Measurements from ENCODE around the gene CBLIF.

CBLIF gene

DNA sequence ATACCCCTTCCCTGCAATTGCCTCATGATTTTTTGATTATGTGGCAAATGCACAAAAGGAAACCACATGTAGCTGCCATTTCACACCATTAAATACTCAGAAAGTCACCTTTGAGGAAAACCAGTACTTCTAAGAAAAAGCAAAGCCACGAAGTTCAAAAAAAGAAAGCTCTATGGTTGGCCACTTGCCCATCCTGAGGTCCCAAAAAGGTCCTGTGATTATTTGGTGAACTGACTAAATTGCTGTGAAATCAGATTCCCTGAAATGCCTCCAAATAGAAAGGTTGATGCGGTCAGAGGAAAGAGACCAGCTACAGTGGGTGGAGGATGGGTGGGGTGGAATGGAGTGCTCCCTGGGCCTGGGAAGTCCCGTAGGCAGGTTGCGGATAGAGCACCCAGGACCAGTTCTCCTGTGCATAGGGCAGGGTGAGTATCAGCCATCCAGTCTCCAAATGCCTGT, 61.6 kb downstream of the CBLIF start:
- H3K27me3 ChIP-seq = no peaks in the 10 kb centered on the region
- peaks cover under 1 to 15% (median 11%) of the 10 kb centered on the region in 3 donors for H3K36me3 ChIP-seq
- peaks cover 0 to 21% (median 6%) of the 10 kb centered on the region in 4 donors for H3K4me1 ChIP-seq
- intact Hi-C loops (cut with DNase I; ENCODE audit: low total_unique reads) = no loop called here
- no peak overlapping the region for H3K27ac ChIP-seq
- TF ChIP-seq, protein P1, sequence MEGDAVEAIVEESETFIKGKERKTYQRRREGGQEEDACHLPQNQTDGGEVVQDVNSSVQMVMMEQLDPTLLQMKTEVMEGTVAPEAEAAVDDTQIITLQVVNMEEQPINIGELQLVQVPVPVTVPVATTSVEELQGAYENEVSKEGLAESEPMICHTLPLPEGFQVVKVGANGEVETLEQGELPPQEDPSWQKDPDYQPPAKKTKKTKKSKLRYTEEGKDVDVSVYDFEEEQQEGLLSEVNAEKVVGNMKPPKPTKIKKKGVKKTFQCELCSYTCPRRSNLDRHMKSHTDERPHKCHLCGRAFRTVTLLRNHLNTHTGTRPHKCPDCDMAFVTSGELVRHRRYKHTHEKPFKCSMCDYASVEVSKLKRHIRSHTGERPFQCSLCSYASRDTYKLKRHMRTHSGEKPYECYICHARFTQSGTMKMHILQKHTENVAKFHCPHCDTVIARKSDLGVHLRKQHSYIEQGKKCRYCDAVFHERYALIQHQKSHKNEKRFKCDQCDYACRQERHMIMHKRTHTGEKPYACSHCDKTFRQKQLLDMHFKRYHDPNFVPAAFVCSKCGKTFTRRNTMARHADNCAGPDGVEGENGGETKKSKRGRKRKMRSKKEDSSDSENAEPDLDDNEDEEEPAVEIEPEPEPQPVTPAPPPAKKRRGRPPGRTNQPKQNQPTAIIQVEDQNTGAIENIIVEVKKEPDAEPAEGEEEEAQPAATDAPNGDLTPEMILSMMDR (IDR thresholded peaks at IDR 0.05) = no peak
- no peak overlapping the region for H3K4me3 ChIP-seq
- no peaks in the 10 kb centered on the region for H3K9me3 ChIP-seq
- DNase-seq = no peak

DNA sequence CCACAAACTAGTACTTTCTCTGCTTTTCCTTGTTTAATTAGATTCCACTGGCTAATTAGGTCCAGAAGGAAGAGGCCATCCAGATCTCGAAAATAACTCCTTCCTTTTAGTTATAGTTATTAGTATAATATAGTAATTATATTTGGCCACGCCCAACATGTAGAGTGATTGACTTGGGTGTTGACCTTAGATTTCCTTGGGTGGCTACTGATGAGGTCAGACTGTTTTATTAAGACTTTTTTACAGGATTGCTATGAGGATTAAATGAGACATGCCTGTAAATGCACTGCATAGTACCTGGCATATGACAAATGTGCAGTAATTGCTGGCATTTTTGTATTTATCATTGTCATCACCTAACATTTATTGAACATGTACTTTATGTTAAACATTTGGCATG, 63.2 kb downstream of the CBLIF start:
- Histone ChIP-seq H3K27me3 (no peaks in the 10 kb centered on the region), H3K9me3 (no peaks in the 10 kb centered on the region), H3K4me1 (peaks cover 0 to 26% (median 12%) of the 10 kb centered on the region in 4 donors), H3K27ac (no peak overlapping the region), H3K4me3 (no peak overlapping the region), H3K36me3 (peaks cover 0 to 15% (median 3%) of the 10 kb centered on the region in 3 donors)
- intact Hi-C loops (cut with DNase I; ENCODE audit: low total_unique reads) = no loop called here
- TF ChIP-seq, protein P1 (IDR thresholded peaks at IDR 0.05) = no peak
- DNase-seq = no peak

GRCh38 chr11:59779487-59779886, 65.8 kb downstream of the CBLIF start:
- H3K9me3 ChIP-seq = no peaks in the 10 kb centered on the region
- H3K4me3 ChIP-seq = no peak overlapping the region
- no peaks in the 10 kb centered on the region for H3K27me3 ChIP-seq
- intact Hi-C loops (cut with DNase I; ENCODE audit: low total_unique reads) = no loop called here
- TF ChIP-seq, protein P1 (IDR thresholded peaks at IDR 0.05) = no peak
- DNase-seq = no peak
- peaks cover 10 to 36% (median 13%) of the 10 kb centered on the region in 3 donors for H3K36me3 ChIP-seq
- peaks cover 0 to 14% (median 7%) of the 10 kb centered on the region in 4 donors for H3K4me1 ChIP-seq
- H3K27ac ChIP-seq = no peak overlapping the region
